Left lung (tissue), 10 donors: ENCODE data around the gene ENTR1. TPM values are rescaled to one million over a fixed set of nuclear protein-coding genes. Genes with fewer than 3 reads are reported as not detected.
"Not testable (repeated sequence)": the region's sequence is repeated elsewhere in the genome, so short reads cannot be mapped to it uniquely, and the experiment has no call there.

ENCODE experiments used
- ATAC-seq: fragments of 200-7000 bp; cut with Tn5 transposase; one replicate; pipeline ENCODE4 v1.9.1; 2020; ENCODE audit warnings: moderate library complexity
- DNase-seq, 4 donors: peaks; one replicate each; pipeline ENCODE4 v3.0.0-alpha.2; 2013 to 2020
- H3K27ac ChIP-seq, 2 donors: fragments of 200-600 bp; sonication (generic) in 1 of 2; one replicate each; pipeline versions ENCODE4 v1.5.0 to v1.8.0; 2020 to 2021
- H3K27me3 ChIP-seq, 2 donors: fragments of 200-600 bp; sonication (generic) in 1 of 2; one replicate each; pipeline versions ENCODE4 v1.5.0 to v1.8.0; 2020 to 2021
- H3K36me3 ChIP-seq, 2 donors: fragments of 200-600 bp; sonication (generic) in 1 of 2; one replicate each; pipeline versions ENCODE4 v1.5.0 to v1.8.0; 2020 to 2021
- H3K4me1 ChIP-seq, 2 donors: fragments of 200-600 bp; one replicate each; pipeline ENCODE4 v1.8.0; 2021
- H3K4me3 ChIP-seq, 2 donors: fragments of 200-600 bp; sonication (generic) in 1 of 2; one replicate each; pipeline versions ENCODE4 v1.5.0 to v1.8.0; 2020 to 2021; ENCODE audit warnings: mild to moderate bottlenecking in 1 of 2
- H3K9me3 ChIP-seq, 2 donors: fragments of 200-600 bp; sonication (generic) in 1 of 2; one replicate each; pipeline versions ENCODE4 v1.5.0 to v1.8.0; 2020 to 2021
- intact Hi-C, 2 donors: fragments of 100-400 bp; cut with DNase I; formaldehyde crosslinking; loops; one replicate each; pipeline versions ENCODE4 v1.11.2 to v1.14.2; 2022
- polyA plus RNA-seq, 6 donors: library from polyadenylated mRNA; unstranded; fragments of 120-200 nt; gene quantifications; one replicate each; pipeline ENCODE4 v1.2.1, GENCODE V29; 2013; ENCODE audit not compliant: insufficient read length in 6 of 6
- total RNA-seq, 2 donors: library from RNA; stranded (reverse); fragmentation: NEBNext Ultra II Directional; extraction: Animal tissue kit (Norgen Biotek cat#: 25700); gene quantifications; one replicate each; pipeline ENCODE4 v1.2.1, GENCODE V29; 2021
- TF ChIP-seq, protein P1 (sequence below), 2 donors: fragments of 200-600 bp; sonication (generic) in 1 of 2; IDR thresholded peaks; one replicate each; pipeline versions ENCODE4 v1.5.0 to v1.8.0; 2021; ENCODE audit warnings: antibody characterized with exemption in 2 of 2
- donor health status: DM: no; HTN: yes; CAD: no.
- donor health status: DM: no; HTN: no; CAD: no.

Gene ENTR1
- total and polyA plus RNA-seq, 8 donors = 37.8 to 64.5 (median 51.8) TPM

GRCh38 chr9:136409557-136410455, 608 bp downstream of the ENTR1 start:
- peak in 2 of 4 donors; percentile 48 to 84 for DNase-seq

GRCh38 chr9:136407911-136408310, 2.5 kb downstream of the ENTR1 start:
- Histone ChIP-seq H3K4me3 (no peak overlapping the region), H3K4me1 (peaks cover 20 to 32% of the 10 kb centered on the region in 2 donors), H3K27me3 (no peaks in the 10 kb centered on the region), H3K27ac (no peak overlapping the region), H3K9me3 (no peaks in the 10 kb centered on the region), H3K36me3 (peaks cover 0 to 58% of the 10 kb centered on the region in 2 donors)
- intact Hi-C loops = no loop called here
- TF ChIP-seq, protein P1, sequence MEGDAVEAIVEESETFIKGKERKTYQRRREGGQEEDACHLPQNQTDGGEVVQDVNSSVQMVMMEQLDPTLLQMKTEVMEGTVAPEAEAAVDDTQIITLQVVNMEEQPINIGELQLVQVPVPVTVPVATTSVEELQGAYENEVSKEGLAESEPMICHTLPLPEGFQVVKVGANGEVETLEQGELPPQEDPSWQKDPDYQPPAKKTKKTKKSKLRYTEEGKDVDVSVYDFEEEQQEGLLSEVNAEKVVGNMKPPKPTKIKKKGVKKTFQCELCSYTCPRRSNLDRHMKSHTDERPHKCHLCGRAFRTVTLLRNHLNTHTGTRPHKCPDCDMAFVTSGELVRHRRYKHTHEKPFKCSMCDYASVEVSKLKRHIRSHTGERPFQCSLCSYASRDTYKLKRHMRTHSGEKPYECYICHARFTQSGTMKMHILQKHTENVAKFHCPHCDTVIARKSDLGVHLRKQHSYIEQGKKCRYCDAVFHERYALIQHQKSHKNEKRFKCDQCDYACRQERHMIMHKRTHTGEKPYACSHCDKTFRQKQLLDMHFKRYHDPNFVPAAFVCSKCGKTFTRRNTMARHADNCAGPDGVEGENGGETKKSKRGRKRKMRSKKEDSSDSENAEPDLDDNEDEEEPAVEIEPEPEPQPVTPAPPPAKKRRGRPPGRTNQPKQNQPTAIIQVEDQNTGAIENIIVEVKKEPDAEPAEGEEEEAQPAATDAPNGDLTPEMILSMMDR (IDR thresholded peaks at IDR 0.05) = no peak
- no peak for ATAC-seq
- no peak for DNase-seq

More at GRCh38 chr9:136409557-136410455, 608 bp downstream of the ENTR1 start:
- peaks cover 0 to 61% of the 10 kb centered on the region in 2 donors for H3K36me3 ChIP-seq
- ATAC-seq = peak; percentile 54
- H3K27me3 ChIP-seq = no peaks in the 10 kb centered on the region
- no peaks in the 10 kb centered on the region for H3K9me3 ChIP-seq
- H3K4me3 ChIP-seq = peak overlapping the region; percentile 69 to 97
- TF ChIP-seq, protein P1 (IDR thresholded peaks at IDR 0.05) = no peak
- peaks cover 20 to 32% of the 10 kb centered on the region in 2 donors for H3K4me1 ChIP-seq
- H3K27ac ChIP-seq = peak overlapping the region; percentile 13 to 86
- intact Hi-C loops = no loop called here

- ATAC-seq = not testable (repeated sequence)
Measured at GRCh38 chr9:136407061-136407460, 3.4 kb downstream of the ENTR1 start.

GRCh38 chr9:136405904-136406303, 4.5 kb downstream of the ENTR1 start:
- H3K4me1 ChIP-seq = peaks cover 12 to 17% of the 10 kb centered on the region in 2 donors
- H3K36me3 ChIP-seq = peaks cover 0 to 58% of the 10 kb centered on the region in 2 donors
- intact Hi-C loops, H3K4me3 ChIP-seq, ATAC-seq, H3K9me3 ChIP-seq, H3K27me3 ChIP-seq, H3K27ac ChIP-seq, DNase-seq: not testable (repeated sequence)

More at GRCh38 chr9:136407061-136407460, 3.4 kb downstream of the ENTR1 start:
- H3K9me3 ChIP-seq, H3K27ac ChIP-seq, H3K4me3 ChIP-seq, intact Hi-C loops, H3K27me3 ChIP-seq: not testable (repeated sequence)
- H3K4me1 ChIP-seq = peaks cover 20 to 29% of the 10 kb centered on the region in 2 donors
- peaks cover 0 to 55% of the 10 kb centered on the region in 2 donors for H3K36me3 ChIP-seq
- peak in 1 of 4 donors; percentile 57 for DNase-seq

DNA sequence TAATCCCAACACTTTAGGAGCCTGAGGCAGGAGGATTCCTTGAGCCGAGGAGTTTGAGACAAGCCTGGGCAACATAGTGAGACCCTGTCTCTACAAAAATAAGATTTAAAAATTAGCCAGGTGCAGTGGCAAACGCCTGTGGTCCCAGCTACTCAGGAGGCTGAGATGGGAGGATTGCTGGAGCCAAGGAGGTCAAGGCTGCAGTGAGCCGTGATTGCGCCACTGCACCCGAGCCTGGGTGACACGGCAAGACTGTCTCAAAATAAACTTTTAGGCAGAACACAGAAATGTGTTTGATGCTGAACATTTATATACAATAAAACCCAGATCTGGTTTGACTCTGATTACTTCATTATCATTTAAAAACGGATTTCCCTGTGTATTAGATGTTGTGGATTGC, 4.9 kb downstream of the ENTR1 start:
- Histone ChIP-seq H3K27ac (no peak overlapping the region), H3K36me3 (peaks cover 0 to 58% of the 10 kb centered on the region in 2 donors), H3K4me1 (peaks cover 14 to 20% of the 10 kb centered on the region in 2 donors), H3K4me3 (no peak overlapping the region), H3K9me3 (no peaks in the 10 kb centered on the region), H3K27me3 (no peaks in the 10 kb centered on the region)
- TF ChIP-seq, protein P1 (IDR thresholded peaks at IDR 0.05) = no peak
- intact Hi-C loops = no loop called here
- no peak for DNase-seq
- no peak for ATAC-seq

GRCh38 chr9:136404801-136405136, 5.6 kb downstream of the ENTR1 start:
- Histone ChIP-seq H3K4me1 (peaks cover 15 to 21% of the 10 kb centered on the region in 2 donors), H3K4me3 (no peak overlapping the region), H3K27me3 (no peaks in the 10 kb centered on the region), H3K9me3 (no peaks in the 10 kb centered on the region), H3K27ac (no peak overlapping the region), H3K36me3 (peaks cover 0 to 58% of the 10 kb centered on the region in 2 donors)
- DNase-seq (no peak), ATAC-seq (no peak)
- intact Hi-C loops = no loop called here
- TF ChIP-seq, protein P1 (IDR thresholded peaks at IDR 0.05) = no peak
